HG02970 (cell line): Measurements from ENCODE around the gene CYP11A1.

ENCODE experiments used
- ATAC-seq: cut with Tn5 transposase; IDR thresholded peaks from one replicate; pipeline ENCODE4 v1.9.1; 2021; ENCODE audit warnings: mild to moderate bottlenecking, moderate library complexity, moderate number of reproducible peaks; ENCODE audit not compliant: unreplicated experiment, low FRiP score

The CYP11A1 gene

GRCh38 chr15:74351670-74352069, 15.8 kb downstream of the CYP11A1 start:
- ATAC-seq: no peak

GRCh38 chr15:74350295-74351275, 16.9 kb downstream of the CYP11A1 start:
- ATAC-seq: no peak

GRCh38 chr15:74349241-74349778, 18.1 kb downstream of the CYP11A1 start:
- no peak for ATAC-seq

GRCh38 chr15:74347757-74348250, 19.6 kb downstream of the CYP11A1 start:
- ATAC-seq: no peak

GRCh38 chr15:74345051-74345450, 22.4 kb downstream of the CYP11A1 start:
- ATAC-seq: no peak

GRCh38 chr15:74343797-74344127, 23.7 kb downstream of the CYP11A1 start:
- ATAC-seq: no peak

- ATAC-seq: no peak
Measured at GRCh38 chr15:74343127-74343796, 24.2 kb downstream of the CYP11A1 start.

- no peak for ATAC-seq
Measured at GRCh38 chr15:74340150-74340549, 27.3 kb downstream of the CYP11A1 start.

- no peak for ATAC-seq
Measured at GRCh38 chr15:74339371-74339770, 28.1 kb downstream of the CYP11A1 start.

GRCh38 chr15:74338676-74339075, 28.8 kb downstream of the CYP11A1 start:
- ATAC-seq: no peak

GRCh38 chr15:74337607-74338211, 29.7 kb downstream of the CYP11A1 start:
- no peak for ATAC-seq

- no peak for ATAC-seq
Measured at GRCh38 chr15:74337146-74337545, 30.3 kb downstream of the CYP11A1 start.

GRCh38 chr15:74336061-74337005, 31.1 kb downstream of the CYP11A1 start:
- ATAC-seq: no peak

GRCh38 chr15:74335396-74335795, 32.0 kb downstream of the CYP11A1 start:
- no peak for ATAC-seq

GRCh38 chr15:74334127-74334526, 33.3 kb downstream of the CYP11A1 start:
- no peak for ATAC-seq

GRCh38 chr15:74333662-74334061, 33.8 kb downstream of the CYP11A1 start:
- ATAC-seq: no peak

GRCh38 chr15:74333093-74333492, 34.4 kb downstream of the CYP11A1 start:
- ATAC-seq: no peak

- no peak for ATAC-seq
Measured at GRCh38 chr15:74332611-74333010, 34.8 kb downstream of the CYP11A1 start.

GRCh38 chr15:74332011-74332410, 35.4 kb downstream of the CYP11A1 start:
- no peak for ATAC-seq
